ENCODE data around the gene LGALS3. TPM values are rescaled to one million over a fixed set of nuclear protein-coding genes. Genes with fewer than 3 reads are reported as not detected.

LGALS3 gene
- total RNA-seq, 8 experiments from 2014 or later = 0.54 to 47.2 (median 16.2) TPM

GRCh38 chr14:55127460-55127951 lies 1.5 kb upstream of the LGALS3 start:
- Histone ChIP-seq H3K27ac (no peak overlapping the region), H3K4me1 (replicated peaks in 1 of 2) (peaks cover 9 to 13% of the 10 kb centered on the region in 2 donors), H3K4me3 (no peak overlapping the region)
- 49 to 100% (median 73%) methylated on average over 1 to 2 of the region's 2 CpGs; no CpG with 5 or more reads in 5 of the 10 experiments for WGBS, 10 experiments
- peak in 1 of 8 experiments; percentile 2 for ATAC-seq (replicated peaks in 6 of 8)
- in situ Hi-C loops (cut with MboI; ENCODE audit: low pct_unique_long_range_greater_than_20kb in 2 of 9, low sequenced_read_pairs in 9 of 9, unreplicated experiment in 9 of 9) = no loop called here

GRCh38 chr14:55128386-55129085 lies 516 bp upstream of the LGALS3 start:
- no peak overlapping the region for H3K27ac ChIP-seq
- in situ Hi-C loops (cut with MboI; ENCODE audit: low pct_unique_long_range_greater_than_20kb in 2 of 9, low sequenced_read_pairs in 9 of 9, unreplicated experiment in 9 of 9) = no loop called here
- H3K4me1 ChIP-seq (replicated peaks in 1 of 2) = peaks cover 0 to 3% of the 10 kb centered on the region in 2 donors
- WGBS, 10 experiments = 25 to 100% (median 75%) methylated on average over 1 to 20 of the region's 20 CpGs
- ATAC-seq (replicated peaks in 6 of 8) = no peak
- peak overlapping the region; percentile 21 to 43 (median 36) for H3K4me3 ChIP-seq

GRCh38 chr14:55129428-55130195 lies 560 bp downstream of the LGALS3 start:
- ATAC-seq (replicated peaks in 6 of 8) = peak; percentile 63 to 79 (median 76)
- Histone ChIP-seq H3K4me1 (replicated peaks in 1 of 2) (peaks cover 0 to 3% of the 10 kb centered on the region in 2 donors), H3K4me3 (peak overlapping the region; percentile 21 to 43 (median 36)), H3K27ac (no peak overlapping the region)
- 3 to 20% (median 10%) methylated on average over 1 to 7 of the region's 53 CpGs; no CpG with 5 or more reads in 5 of the 10 experiments for WGBS, 10 experiments
- in situ Hi-C loops (cut with MboI; ENCODE audit: low pct_unique_long_range_greater_than_20kb in 2 of 9, low sequenced_read_pairs in 9 of 9, unreplicated experiment in 9 of 9) = no loop called here

- Histone ChIP-seq H3K4me1 (replicated peaks in 1 of 2) (peaks cover 0 to 3% of the 10 kb centered on the region in 2 donors), H3K27ac (no peak overlapping the region), H3K4me3 (peak overlapping the region in 3 of 5 donors; percentile 36 to 43 (median 38))
- WGBS, 10 experiments = 0 to 100% (median 70%) methylated on average over 1 to 10 of the region's 10 CpGs; no CpG with 5 or more reads in 3 of the 10 experiments
- in situ Hi-C loops (cut with MboI; ENCODE audit: low pct_unique_long_range_greater_than_20kb in 2 of 9, low sequenced_read_pairs in 9 of 9, unreplicated experiment in 9 of 9) = no loop called here
- peak in 2 of 8 experiments; percentile 5 to 7 for ATAC-seq (replicated peaks in 6 of 8)
Observed at GRCh38 chr14:55130196-55130550, 1.1 kb downstream of the LGALS3 start.

- Histone ChIP-seq H3K4me3 (no peak overlapping the region), H3K4me1 (replicated peaks in 1 of 2) (peaks cover 0 to 3% of the 10 kb centered on the region in 2 donors), H3K27ac (no peak overlapping the region)
- peak in 1 of 8 experiments; percentile 3 for ATAC-seq (replicated peaks in 6 of 8)
- in situ Hi-C loops (cut with MboI; ENCODE audit: low pct_unique_long_range_greater_than_20kb in 2 of 9, low sequenced_read_pairs in 9 of 9, unreplicated experiment in 9 of 9) = no loop called here
- 23 to 95% (median 67%) methylated on average over 1 to 6 of the region's 7 CpGs; no CpG with 5 or more reads in 2 of the 10 experiments for WGBS, 10 experiments
Observed at GRCh38 chr14:55131370-55132137, 2.5 kb downstream of the LGALS3 start.

GRCh38 chr14:55133416-55133815 lies 4.4 kb downstream of the LGALS3 start:
- Histone ChIP-seq H3K4me3 (no peak overlapping the region), H3K4me1 (replicated peaks in 1 of 2) (no peaks in the 10 kb centered on the region), H3K27ac (no peak overlapping the region)
- WGBS, 10 experiments = 25 to 100% (median 81%) methylated on average over 1 to 4 of the region's 4 CpGs; no CpG with 5 or more reads in 1 of the 10 experiments
- ATAC-seq (replicated peaks in 6 of 8) = no peak
- in situ Hi-C loops (cut with MboI; ENCODE audit: low pct_unique_long_range_greater_than_20kb in 2 of 9, low sequenced_read_pairs in 9 of 9, unreplicated experiment in 9 of 9) = no loop called here

GRCh38 chr14:55136241-55136640 lies 7.2 kb downstream of the LGALS3 start:
- no peaks in the 10 kb centered on the region for H3K4me1 ChIP-seq (replicated peaks in 1 of 2)
- no peak overlapping the region for H3K27ac ChIP-seq
- peak in 2 of 8 experiments; percentile 34 to 80 for ATAC-seq (replicated peaks in 6 of 8)
- 6 to 100% (median 92%) methylated on average over 1 to 3 of the region's 3 CpGs for WGBS, 10 experiments
- no peak overlapping the region for H3K4me3 ChIP-seq
- in situ Hi-C loops (cut with MboI; ENCODE audit: low pct_unique_long_range_greater_than_20kb in 2 of 9, low sequenced_read_pairs in 9 of 9, unreplicated experiment in 9 of 9) = no loop called here

- no peaks in the 10 kb centered on the region for H3K4me1 ChIP-seq (replicated peaks in 1 of 2)
- WGBS, 10 experiments = 66 to 100% (median 86%) methylated on average over 1 to 10 of the region's 12 CpGs; no CpG with 5 or more reads in 2 of the 10 experiments
- no peak overlapping the region for H3K27ac ChIP-seq
- no peak overlapping the region for H3K4me3 ChIP-seq
- ATAC-seq (replicated peaks in 6 of 8) = peak in 4 of 8 experiments; percentile 51 to 77 (median 64)
- in situ Hi-C loops (cut with MboI; ENCODE audit: low pct_unique_long_range_greater_than_20kb in 2 of 9, low sequenced_read_pairs in 9 of 9, unreplicated experiment in 9 of 9) = no loop called here
Observed at GRCh38 chr14:55136885-55137786, 8.1 kb downstream of the LGALS3 start.

- H3K4me3 ChIP-seq = no peak overlapping the region
Observed at GRCh38 chr14:55138091-55138490, 9.0 kb downstream of the LGALS3 start.

GRCh38 chr14:55139141-55139540 lies 10.1 kb downstream of the LGALS3 start:
- H3K27ac ChIP-seq = no peak overlapping the region
- no peak for ATAC-seq (replicated peaks in 6 of 8)
- in situ Hi-C loops (cut with MboI; ENCODE audit: low pct_unique_long_range_greater_than_20kb in 2 of 9, low sequenced_read_pairs in 9 of 9, unreplicated experiment in 9 of 9) = no loop called here
- H3K4me3 ChIP-seq = no peak overlapping the region
- no peaks in the 10 kb centered on the region for H3K4me1 ChIP-seq (replicated peaks in 1 of 2)

More at GRCh38 chr14:55138091-55138490, 9.0 kb downstream of the LGALS3 start:
- 80% methylated on average over 1 of the region's 7 CpGs; no CpG with 5 or more reads in 7 of the 10 experiments for WGBS, 10 experiments
- Histone ChIP-seq H3K4me1 (replicated peaks in 1 of 2) (no peaks in the 10 kb centered on the region), H3K27ac (no peak overlapping the region)
- in situ Hi-C loops (cut with MboI; ENCODE audit: low pct_unique_long_range_greater_than_20kb in 2 of 9, low sequenced_read_pairs in 9 of 9, unreplicated experiment in 9 of 9) = no loop called here
- no peak for ATAC-seq (replicated peaks in 6 of 8)

- Histone ChIP-seq H3K4me3 (no peak overlapping the region), H3K27ac (no peak overlapping the region), H3K4me1 (replicated peaks in 1 of 2) (no peaks in the 10 kb centered on the region)
- WGBS, 10 experiments = 75 to 100% (median 92%) methylated on average over 2 to 4 of the region's 4 CpGs; no CpG with 5 or more reads in 2 of the 10 experiments
- no peak for ATAC-seq (replicated peaks in 6 of 8)
- in situ Hi-C loops (cut with MboI; ENCODE audit: low pct_unique_long_range_greater_than_20kb in 2 of 9, low sequenced_read_pairs in 9 of 9, unreplicated experiment in 9 of 9) = no loop called here
Observed at GRCh38 chr14:55139696-55140509, 10.9 kb downstream of the LGALS3 start.
